HK-2 (cell line): ENCODE results near the gene PICK1.

Experiments
- DNase-seq: peaks from one replicate; pipeline ENCODE4 v3.0.0-alpha.2; 2018; ENCODE audit not compliant: unreplicated experiment

The PICK1 gene

DNA sequence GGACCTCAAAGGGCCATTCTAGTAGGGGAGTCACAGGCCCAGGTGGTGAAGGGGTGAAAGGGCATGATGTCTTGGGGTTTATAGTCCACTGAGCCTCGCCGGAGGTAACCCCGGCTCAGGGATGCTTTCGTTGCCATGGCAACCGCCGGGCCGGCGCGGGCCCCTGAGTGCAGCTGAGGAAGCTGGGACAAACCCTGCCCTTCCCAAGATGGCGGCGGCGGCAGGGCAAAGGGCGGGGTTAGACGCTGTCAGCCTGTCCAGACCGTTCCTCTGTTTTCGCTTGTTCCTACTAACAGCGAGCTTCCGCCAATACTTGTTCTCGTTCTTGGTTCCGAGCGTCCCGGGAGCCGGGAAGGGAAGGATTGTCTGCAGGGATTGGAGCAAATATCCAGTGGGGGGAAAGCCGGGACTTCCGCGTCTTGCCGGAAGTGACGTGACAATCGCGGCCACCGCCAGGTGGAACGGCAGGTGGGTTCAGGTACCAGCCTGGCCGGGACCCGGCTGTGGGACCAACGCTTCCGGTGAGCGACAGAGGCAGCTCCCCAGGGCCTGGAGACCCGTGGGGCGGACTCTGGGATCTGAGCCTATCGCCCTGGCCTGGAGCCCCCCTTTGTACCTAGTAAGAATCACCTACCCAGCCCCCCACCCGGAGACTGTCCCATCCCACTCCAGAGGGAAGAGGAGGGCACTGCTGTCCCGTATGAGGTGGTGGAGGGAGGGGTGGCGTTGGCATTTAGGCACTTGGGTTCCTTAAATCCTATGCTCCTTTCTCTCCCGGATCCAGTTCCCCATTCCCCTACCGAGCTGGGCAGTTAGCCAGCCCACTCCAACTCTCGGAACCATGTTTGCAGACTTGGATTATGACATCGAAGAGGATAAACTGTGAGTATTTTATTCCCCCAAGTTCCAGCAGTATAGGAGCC lies at the start of gene PICK1:
TSS of gene PICK1 (plus strand) at position 436 of the 923 bp plus-strand sequence. CDS start at position 842, 406 bp downstream.
- peak; percentile 76 for DNase-seq

DNA sequence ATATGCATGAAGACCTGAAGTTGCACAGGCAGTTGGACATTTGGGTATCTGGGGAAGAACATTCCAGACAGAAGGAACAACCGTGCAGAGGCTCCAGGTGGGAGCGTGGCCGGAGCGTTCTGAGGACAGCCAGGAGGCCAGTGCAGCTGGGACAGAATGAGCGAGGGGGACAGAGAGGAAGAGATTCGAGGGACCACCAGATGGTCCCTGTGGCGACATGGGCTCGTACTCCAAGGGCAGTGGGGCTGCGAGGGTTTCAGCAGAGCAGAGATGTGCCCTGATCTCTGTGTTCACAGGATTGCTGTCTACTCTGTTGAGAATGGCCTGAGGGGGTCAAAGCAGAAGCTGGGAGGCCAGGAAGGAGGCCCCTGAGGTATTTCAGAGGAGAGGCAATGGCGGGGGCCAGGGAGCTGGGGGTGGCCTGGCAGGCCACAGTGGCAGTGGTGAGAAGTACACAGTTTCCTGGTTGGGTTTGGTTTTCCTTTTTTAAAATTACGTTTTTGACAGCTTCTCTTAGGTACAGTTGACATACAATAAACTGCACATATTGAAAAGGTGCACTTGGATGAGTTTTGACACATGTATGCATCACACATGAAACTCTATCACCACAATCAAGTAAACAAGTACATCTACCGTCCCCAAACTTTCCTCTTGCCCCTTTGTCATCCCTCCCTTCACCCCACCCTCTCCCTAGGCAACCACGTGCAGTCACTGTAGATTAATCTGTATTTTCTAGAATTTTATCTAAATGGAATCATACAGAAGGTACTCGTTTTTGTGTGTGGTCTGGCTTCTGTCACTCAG lies 48.0 kb upstream of the PICK1 start:
- DNase-seq, result no peak

DNA sequence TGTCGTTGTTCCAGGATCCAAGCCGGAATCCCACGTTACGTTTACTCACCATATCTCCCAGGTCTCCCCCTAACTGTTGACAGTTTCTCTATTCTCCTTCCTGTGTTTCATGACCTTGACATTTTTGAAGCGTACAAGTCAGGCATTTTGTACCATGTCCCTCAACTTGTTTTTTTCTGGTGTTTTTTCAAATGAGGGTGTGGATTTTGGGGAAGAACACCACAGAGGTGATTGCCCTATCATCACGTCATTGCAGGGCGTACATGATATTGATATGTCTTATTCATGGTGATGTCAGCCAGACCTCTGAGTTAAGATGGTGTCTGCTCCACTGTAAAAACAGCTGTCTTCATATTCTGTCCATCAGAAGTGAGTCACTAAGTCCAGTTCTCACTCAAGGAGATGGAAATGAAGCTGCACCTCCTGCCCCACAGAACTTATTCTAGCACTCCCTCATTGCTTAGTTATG lies 44.6 kb upstream of the PICK1 start:
- no peak for DNase-seq

DNA sequence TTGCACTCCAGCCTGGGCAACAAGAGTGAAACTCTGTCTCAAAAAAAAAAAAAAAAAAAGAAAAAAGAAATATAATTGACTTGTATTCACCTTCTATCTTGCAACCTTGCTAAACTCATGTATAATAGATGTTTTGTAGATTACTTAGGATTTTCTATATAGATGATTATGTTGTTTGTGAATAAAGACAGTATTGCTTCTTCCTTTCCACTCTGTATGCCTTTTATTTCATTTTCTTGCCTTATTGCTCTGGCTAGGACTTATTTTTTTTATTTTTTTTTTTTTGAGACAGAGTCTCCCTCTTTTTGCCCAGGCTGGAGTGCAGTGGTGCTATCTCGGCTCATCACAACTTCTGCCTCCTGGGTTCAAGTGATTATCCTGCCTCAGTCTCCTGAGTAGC lies 43.1 kb upstream of the PICK1 start:
- DNase-seq, result no peak

DNA sequence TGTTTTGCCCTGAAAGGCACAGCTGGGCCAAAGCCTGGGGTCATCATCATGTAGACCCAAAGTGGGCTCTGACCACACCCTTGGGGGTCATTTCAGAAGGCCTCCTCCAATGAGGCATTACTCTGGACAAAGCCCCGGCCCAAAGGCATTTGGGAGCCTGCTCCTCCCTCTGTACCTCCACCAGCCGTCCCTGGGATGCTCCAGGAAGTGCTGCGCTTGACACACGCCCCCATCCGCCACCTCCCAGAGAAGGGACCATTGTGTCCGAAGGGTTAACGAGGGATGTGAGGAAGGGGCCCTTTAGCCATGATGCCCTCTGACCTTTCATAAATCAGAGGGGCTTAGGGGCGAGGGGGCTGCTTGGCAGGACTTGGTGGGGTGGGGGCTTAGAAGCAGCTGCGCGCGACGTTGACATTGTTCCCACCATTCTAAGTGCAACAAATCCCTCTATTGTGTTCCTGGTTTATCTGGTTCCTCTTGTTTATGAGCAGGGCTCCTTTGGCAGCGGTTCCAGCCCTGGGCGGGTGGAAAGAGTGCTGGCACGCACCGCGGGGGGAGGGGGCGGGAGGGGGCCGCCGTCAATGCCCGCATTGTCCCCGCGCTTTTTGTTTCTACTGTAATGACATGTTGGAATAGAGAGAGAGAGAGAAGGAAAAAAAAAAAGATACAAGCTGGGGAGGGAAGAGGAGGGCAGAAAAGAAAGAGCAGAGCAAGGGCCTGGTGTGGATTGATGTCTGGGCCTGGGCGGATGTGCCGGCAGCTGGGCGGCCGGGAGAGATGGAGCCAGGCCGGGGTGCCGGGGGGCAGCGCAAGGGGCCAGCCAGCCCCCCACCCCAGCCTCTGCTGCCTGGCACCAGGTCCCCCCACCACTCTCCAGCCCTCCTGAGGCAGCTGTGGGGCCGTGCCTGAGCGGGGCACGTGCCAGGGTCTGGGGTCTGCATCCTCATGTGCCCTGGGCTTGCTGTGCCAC lies 40.7 kb upstream of the PICK1 start:
- no peak for DNase-seq

DNA sequence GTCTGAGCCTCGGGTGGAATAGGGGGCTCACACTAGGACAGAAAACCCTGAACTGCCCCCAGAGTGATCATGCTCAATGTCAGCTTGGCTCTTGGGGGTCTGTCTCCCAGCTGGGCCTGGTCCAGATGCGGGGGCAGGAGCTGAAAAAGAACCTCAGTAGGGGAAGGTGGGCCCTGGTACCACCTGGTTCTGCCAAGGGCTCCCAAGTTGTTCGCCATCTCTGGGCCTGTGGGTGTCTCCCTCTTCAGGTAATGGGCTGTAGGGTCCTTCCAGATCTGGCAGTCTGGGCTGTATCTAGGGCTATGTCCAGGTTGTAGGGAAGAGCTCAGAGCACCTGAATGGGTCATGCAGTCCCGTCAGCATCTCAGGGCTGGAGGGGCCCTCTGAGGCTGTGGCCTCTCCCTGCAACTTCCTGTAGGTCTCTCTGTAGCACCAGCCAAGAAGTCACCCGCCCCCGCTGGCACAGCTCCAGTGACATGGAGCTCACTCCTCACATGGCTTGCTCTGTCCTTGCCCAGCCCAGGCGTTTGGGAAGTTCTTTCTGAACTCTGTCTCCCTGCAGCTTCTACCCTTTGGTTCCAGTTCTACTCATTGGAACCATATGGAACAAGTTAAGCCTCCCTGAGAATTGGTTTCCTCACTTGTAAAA lies 39.8 kb upstream of the PICK1 start:
- peak; percentile 44 for DNase-seq

DNA sequence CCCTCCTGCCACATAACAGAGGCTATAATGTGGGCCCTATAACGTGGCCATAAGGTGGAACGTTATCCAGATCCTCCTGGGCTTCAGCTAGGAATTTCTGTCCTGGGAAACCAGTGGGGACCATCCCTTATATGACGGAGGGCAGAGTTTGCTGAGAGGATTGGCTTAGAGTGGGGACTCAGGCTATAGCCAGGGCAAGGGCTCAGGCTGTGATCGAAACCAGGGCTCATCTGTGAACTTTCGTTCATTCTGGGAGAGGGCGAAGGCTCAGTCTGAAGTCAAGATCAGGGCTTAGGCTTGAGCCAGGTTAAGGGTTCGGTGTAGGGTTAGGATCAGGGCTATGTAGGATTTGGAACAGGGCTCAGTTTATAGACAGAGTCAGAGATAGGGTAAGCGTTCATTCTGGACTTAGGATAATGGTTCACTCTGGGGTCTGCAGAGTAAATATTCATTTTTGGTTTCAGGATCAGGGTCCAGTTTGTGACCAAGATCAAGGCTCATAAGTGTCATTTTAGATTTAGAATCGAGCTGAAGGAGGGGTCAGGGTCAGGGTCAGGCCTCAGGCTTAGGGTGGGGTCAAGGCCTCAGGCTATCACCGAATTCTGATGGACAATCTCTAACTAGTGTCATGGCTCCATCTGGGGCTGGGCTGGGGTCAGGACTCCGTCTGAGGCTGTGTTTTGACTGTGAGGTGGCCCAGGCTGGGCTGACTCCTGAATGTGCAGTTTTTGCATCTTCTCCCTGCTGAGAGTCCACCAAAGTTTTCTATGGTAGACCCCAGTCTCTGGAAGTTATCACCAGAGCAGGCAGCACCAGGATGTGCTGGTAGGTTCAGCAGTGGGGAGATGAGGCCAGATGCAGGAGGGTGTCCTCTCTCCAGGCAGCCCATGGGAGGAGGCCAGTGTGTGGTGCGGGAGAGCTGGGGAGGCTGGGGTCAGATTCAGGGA lies 39.0 kb upstream of the PICK1 start:
- no peak for DNase-seq

DNA sequence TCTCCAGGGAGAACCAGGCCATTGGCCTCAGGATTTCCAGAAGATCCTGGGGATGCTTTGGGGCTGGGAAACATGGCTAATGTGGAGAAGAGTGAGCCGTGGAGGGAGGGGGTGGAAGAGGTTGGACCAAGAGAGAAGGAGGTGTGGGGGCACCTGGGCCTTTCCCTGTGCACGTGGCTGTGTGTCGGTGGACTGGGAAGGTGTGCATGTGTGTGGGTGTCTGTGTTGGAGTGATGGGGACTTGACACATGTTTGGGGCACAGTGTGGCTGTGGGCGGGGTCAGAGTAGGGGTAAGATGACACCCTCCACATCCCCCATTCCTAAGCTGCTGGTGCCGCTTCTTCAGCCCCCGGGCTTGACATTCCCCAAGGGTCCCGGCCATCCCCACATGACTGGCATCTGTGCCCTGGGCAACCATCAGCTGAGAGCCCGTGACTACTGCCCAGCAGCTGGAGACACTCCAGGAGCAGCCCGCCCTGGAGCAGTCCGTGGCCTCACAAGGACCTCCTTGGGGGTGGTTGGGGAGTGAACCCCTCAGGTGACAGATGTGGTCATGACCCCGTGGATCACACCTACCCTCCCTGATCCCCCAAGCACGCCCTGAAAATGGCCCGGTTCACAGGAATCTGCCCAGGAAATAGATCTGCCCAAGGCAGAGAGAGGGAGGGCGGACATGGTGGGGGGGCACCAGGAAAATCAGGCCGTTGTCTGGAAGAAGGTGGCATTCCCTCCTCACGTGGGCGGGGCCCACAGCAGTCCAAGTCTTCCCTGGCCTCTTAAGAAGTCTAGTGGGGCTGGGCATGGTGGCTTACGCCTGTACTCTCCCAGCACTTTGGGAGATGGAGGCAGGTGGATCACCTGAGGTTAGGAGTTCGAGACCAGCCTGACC lies 38.0 kb upstream of the PICK1 start:
- DNase-seq, result no peak

DNA sequence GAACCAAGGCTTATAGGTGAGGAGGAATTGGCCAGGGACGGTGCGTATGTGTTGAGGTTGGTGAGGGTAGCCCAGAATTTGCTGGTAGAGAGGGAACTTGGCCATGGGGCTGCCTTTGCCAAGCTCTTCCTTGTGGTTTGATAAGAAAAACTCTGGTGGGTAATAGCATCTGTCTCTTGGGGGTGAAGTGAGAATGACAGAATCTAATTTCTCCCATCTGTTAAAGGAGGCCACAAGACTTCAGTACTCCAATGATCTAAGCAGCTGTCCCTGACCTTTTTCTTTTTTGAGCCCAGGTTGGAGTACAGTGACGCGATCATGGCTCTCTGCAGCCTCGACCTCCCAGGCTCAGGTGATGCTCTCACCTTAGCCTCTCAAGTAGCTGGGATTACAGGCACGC lies 36.0 kb upstream of the PICK1 start:
- no peak for DNase-seq

DNA sequence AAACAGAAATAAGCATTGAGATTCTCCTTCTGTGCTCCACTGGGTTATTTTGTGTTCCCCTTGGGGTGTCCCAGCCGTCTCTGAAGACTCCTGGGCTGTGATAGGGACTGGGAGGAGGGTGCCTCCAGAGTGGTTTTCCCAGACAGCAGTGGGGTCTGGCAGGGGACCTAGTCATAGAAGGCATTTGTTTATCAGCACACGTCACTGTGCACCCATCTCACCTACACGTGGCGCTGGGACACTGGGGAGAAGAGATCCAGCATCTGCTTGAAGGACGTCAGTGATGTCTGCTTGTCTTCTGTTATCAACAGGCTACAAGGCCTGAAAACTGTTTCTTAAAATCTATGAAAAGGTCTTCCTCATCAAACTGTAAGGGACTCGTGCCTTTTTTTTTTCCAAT lies 34.2 kb upstream of the PICK1 start:
- no peak for DNase-seq

DNA sequence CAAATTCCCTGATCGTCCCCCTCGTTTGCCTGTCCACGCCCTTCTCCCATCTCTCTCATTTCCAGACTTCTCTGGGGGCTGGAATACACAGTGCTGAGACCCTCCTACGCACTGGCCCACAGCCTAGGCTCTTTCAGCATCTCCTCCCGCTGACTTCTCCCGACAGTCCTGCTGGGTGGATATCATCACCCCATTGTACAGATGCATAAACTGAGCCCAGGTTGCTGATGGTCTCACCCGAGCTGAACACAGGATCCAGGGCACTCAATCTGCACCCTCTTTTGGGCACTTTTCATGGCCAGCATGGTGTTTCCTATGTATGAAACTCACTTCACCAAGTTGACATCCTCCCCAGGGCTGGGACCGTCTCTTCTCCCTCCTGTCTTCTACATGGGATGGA lies 31.7 kb upstream of the PICK1 start:
- no peak for DNase-seq

DNA sequence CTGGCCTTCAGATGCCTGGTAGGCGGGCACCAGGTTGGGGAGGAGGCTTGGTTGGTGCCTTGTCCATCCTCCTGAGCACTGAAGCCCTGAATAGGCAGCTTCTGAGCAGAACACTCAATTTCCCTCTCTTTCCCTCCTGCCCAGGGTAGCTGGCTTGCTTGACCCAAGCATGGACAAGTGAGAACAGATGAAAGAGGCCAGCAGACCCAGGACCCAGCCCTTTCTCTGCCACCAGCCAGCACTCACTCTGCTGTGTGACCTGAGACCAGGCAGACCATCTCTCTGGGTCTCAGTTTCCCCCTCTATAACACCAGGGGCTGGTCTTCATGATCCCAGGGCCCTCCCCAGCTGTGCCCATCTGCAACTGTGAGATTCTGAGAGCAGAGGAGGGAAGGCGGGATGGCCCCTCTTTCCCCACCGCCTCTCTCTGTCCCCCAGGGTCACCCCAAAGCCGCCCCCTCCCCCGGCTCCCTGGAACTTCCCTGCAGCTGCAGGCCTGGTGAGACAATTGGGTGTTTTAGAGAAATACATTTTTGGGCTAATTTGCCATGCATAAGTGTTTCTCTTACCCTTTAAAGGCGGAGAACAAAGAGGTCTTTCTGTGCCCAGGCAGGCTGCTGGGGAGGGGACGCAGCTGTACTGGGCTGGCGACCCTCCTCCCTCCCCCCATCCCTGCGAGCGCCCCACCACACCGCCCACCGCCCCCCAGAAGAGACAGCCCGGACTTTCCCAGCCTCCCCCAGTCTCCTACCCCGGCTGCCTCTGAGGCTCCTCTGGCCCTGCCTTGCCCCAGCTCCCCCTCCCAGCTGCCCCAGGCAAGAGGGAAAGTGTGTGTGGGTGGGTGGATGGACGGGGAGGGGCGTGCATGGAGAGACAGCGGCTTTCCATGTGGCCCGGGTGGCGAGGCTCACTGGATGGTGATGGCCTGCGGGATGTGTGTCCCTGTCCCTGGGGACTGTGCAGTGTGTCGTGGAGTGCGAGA lies 30.8 kb upstream of the PICK1 start:
- no peak for DNase-seq

DNA sequence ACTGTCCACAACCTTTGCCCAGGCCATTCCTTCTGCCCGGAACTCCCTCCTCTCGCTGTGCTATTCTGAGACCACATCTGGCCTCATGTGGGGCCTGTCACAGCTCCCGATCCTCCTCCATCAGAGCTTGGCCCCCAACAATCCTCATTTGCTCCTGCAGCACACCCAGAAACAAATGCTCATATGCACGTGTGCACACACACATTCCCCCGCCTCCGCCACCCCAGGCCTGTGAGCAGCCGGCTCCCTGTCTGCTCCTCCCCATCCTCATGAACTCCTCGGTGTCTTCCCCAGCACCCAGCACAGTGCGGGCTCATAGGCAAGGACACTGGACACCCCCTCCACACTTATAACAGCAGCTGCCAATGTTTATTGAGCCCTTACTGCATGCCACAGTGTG lies 29.7 kb upstream of the PICK1 start:
- DNase-seq, result no peak

DNA sequence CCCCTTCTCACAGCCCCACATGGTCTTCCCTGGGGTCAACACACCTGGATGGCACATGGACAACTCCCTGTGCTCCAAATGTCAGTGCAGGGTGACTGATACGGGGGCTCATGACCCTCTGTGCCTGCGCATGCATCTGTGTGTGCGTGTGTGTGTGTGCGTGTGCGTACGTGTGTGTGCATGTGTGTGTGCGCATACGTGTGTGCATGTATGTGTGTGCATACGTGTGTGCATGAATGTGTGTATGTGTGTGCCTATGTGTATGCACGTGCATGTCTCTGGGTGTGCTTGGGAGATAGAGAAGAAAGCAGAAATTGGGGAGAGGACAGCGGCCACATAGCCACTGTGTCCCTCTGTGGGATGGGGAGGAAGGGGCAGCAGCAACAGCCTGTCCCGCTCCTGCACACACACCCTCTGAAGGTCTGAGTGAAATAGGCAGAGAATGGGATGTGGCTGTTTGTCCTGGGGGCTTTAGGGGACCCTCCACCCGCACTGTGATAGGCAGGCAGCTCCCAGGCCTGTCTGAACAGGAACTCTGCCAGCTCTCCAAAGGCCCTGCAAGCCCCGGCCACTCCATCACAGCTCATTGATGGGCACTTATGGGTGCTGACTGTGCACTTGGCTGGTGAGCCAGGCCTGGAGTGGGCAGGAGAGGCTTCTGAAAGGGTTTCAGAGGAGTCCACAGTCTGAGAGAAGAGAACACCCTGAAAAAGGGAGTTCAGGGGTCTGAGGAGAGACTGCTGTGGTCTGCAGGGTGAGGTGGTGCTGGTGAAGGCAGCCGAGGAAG lies 28.7 kb upstream of the PICK1 start:
- no peak for DNase-seq

DNA sequence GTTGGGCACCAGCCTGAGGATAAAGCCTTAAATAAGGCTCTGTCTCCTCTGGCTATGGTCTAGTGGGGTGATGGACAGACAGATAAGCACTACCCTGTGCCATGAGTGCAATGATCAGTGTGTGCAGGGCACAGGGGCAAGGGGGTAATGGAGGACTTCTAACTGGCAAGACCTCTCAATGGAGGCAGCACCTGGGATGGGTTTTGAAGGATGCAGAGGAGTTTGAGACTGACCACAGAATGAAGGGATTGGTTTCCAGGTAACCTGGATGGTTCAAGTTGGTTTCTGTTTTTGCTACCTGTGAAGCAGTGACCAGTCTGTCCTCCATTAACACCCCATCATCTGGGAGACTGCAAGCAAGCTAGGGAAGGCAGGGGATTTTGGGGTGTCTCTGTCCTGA lies 27.8 kb upstream of the PICK1 start:
- no peak for DNase-seq

DNA sequence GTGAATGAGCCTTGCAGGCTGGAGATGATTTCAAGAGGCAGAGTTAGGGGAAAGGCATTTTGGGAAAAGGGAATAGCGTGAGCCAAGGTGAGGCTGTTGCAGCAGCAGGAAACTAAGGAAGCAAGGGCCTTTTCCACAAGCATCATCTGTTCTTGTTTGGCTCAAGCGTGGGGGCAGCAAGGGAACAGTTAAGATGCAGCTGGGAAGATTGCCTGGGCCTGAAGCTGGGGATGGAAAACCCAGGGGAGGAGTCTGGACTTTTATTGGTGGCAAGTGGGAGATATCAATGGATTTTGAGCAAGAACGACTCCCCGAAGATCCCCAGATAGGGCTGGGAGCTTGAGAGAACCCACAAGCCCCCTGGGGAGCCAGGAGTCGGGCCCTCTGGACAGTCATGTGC lies 27.3 kb upstream of the PICK1 start:
- DNase-seq, result no peak
